HepG2 (cell line): ENCODE data around the gene CYB561. TPM values are rescaled to one million over a fixed set of nuclear protein-coding genes. Genes with fewer than 3 reads are reported as not detected.
"Not testable (repeated sequence)": the region's sequence is repeated elsewhere in the genome, so short reads cannot be mapped to it uniquely, and the experiment has no call there.

Experiments used
- ATAC-seq: fragments of 200-7000 bp; cut with Tn5 transposase; 3 replicates; pipeline ENCODE4 v1.9.1; 2020; ENCODE audit warnings: mild to moderate bottlenecking, moderate library complexity
- BruUV-seq: library from RNA; stranded (reverse); fragments of 400-500 nt; replicated peaks from 2 replicates; lab custom pipeline; 2021; lab: Mats Ljungman, UMichigan
- CTCF ChIA-PET: fragments of 300-600 bp; formaldehyde crosslinking; extraction: SDS; loops from one replicate; lab custom pipeline; 2021; ENCODE audit warnings: low total read pairs, inconsistent platforms, low intra/inter-chr PET ratio; lab: Yijun Ruan, JAX
- POLR2A ChIA-PET: fragments of 350-600 bp; sonication (Branson Sonifier 250); formaldehyde crosslinking; loops from one replicate; lab custom pipeline; 2020; ENCODE audit warnings: antibody characterized with exemption, inconsistent platforms; lab: Yijun Ruan, JAX
- DNase-seq: peaks from one replicate; pipeline ENCODE4 v3.0.0-alpha.2; 2015; ENCODE audit warnings: low spot score
- FAIRE-seq: peaks from 3 replicates; lab custom pipeline; 2011; peaks lifted over from hg19 to GRCh38; lab: Jason Lieb, UNC
- H2AFZ ChIP-seq: one replicate; pipeline ENCODE4 v1.6.1; 2011; ENCODE audit warnings: low read length, inconsistent platforms
- H3K27ac ChIP-seq: fragments of 300-600 bp; 3 replicates; pipeline ENCODE4 v1.8.0; 2011; ENCODE audit warnings: mixed run types, mild to moderate bottlenecking, mixed read lengths, low read length, inconsistent platforms; ENCODE audit not compliant: insufficient read depth; ENCODE audit errors: extremely low read length
- H3K27me3 ChIP-seq, 2 experiments: fragments of 200-600 bp in 1 of 2; 2 replicates in 1 of 2; 3 replicates in 1 of 2; pipeline versions ENCODE4 v1.6.0 to v1.8.0; 2011; ENCODE audit warnings: low read length in 2 of 2, mild to moderate bottlenecking in 2 of 2, moderate library complexity in 2 of 2, inconsistent platforms in 1 of 2; ENCODE audit not compliant: insufficient read depth in 2 of 2, control insufficient read depth in 1 of 2
- H3K36me3 ChIP-seq, 2 experiments: fragments of 200-600 bp in 1 of 2; replicated peaks in 1 of 2; 2 replicates in 1 of 2; 3 replicates in 1 of 2; pipeline versions ENCODE4 v1.5.1 to v1.8.0; 2011; ENCODE audit warnings: low read length in 2 of 2, inconsistent platforms in 1 of 2; ENCODE audit not compliant: insufficient read depth in 2 of 2, control insufficient read depth in 1 of 2
- H3K4me1 ChIP-seq: 2 replicates; pipeline ENCODE4 v1.5.1; 2012; ENCODE audit warnings: low read length, inconsistent platforms; ENCODE audit not compliant: insufficient read depth
- H3K4me2 ChIP-seq: 2 replicates; pipeline ENCODE4 v1.6.0; 2011; ENCODE audit warnings: low read depth, low read length, inconsistent platforms
- H3K4me3 ChIP-seq, 3 experiments: fragments of 200-600 bp in 1 of 3; sonication (generic), shearing (Covaris generic) in 1 of 3; replicated peaks in 1 of 3; 2 replicates each; pipeline ENCODE4 v1.5.1; 2011 to 2016; ENCODE audit warnings: low read length in 3 of 3, inconsistent platforms in 2 of 3, low read depth in 2 of 3, mild to moderate bottlenecking in 2 of 3, control low read depth in 1 of 3, mixed read lengths in 1 of 3; ENCODE audit not compliant: insufficient read depth in 1 of 3
- H3K79me2 ChIP-seq: one replicate; pipeline ENCODE4 v1.6.1; 2011; ENCODE audit warnings: low read length, inconsistent platforms; ENCODE audit not compliant: insufficient read depth
- H3K9ac ChIP-seq: 2 replicates; pipeline ENCODE4 v1.6.0; 2011; ENCODE audit warnings: mild to moderate bottlenecking, low read depth, low read length, inconsistent platforms; ENCODE audit not compliant: insufficient read depth
- H3K9me3 ChIP-seq: 2 replicates; pipeline ENCODE4 v1.5.1; 2012; ENCODE audit warnings: mild to moderate bottlenecking, low read length
- H4K20me1 ChIP-seq: 2 replicates; pipeline ENCODE4 v1.6.0; 2011; ENCODE audit warnings: inconsistent platforms, mild to moderate bottlenecking, low read length, moderate library complexity; ENCODE audit not compliant: insufficient read depth
- GRHL1 ChIP-seq: sonication (generic); formaldehyde crosslinking; conservative IDR thresholded peaks from 2 replicates; pipeline ENCODE4 v1.8.0; 2022; ENCODE audit warnings: missing genetic modification reagents
- MAZ ChIP-seq, 2 experiments: sonication (generic) in 1 of 2; formaldehyde crosslinking in 1 of 2; IDR thresholded peaks; 2 replicates each; pipeline versions ENCODE4 v1.5.0 to v1.6.1; 2012 to 2020; ENCODE audit warnings: low read depth in 2 of 2, mild to moderate bottlenecking in 2 of 2, borderline replicate concordance in 1 of 2, improper control_type of control experiment in 1 of 2, low read length in 1 of 2, missing genetic modification reagents in 1 of 2, moderate library complexity in 1 of 2
- ZBTB7B ChIP-seq: sonication (generic); formaldehyde crosslinking; IDR thresholded peaks from 2 replicates; pipeline ENCODE4 v1.4.0; 2020; ENCODE audit warnings: missing genetic modification reagents
- ZNF431 ChIP-seq: sonication (generic); formaldehyde crosslinking; IDR thresholded peaks from 2 replicates; pipeline ENCODE4 v1.9.0; 2022; ENCODE audit warnings: missing genetic modification reagents, low read depth, mild to moderate bottlenecking, borderline replicate concordance
- WGBS: methylation state at CpG from one replicate; pipeline ENCODE4 v1.1.6; 2017; ENCODE audit warnings: low lambda C conversion rate; 5-methylcytosine and 5-hydroxymethylcytosine counted together
- in situ Hi-C: cut with HindIII; loops from 2 replicates; pipeline ENCODE4 v1.10.0; 2017; ENCODE audit warnings: low pct_unique_long_range_greater_than_20kb; ENCODE audit not compliant: extremely low pct_ligation_motif_present
- intact Hi-C: fragments of 100-400 bp; cut with micrococcal nuclease; formaldehyde crosslinking; loops from one replicate; pipeline ENCODE4 v1.10.0; 2022; ENCODE audit not compliant: unreplicated experiment
- polyA plus RNA-seq, 8 experiments: library from polyadenylated mRNA; depleted of rRNA in 3 of 8; stranded (reverse) in 7 of 8; unstranded in 1 of 8; fragments of >200 nt; fragmentation: Illumina TruSeq in 4 of 8; extraction: Trizol in 4 of 8; gene quantifications; 2 replicates each; pipeline versions ENCODE4 v1.2.1 to v1.2.3, GENCODE V29; 2011 to 2016; ENCODE audit warnings: low read depth in 4 of 8, missing spikeins in 1 of 8, mixed read lengths in 1 of 8; ENCODE audit not compliant: insufficient read depth in 1 of 8
- total RNA-seq, 5 experiments: library from RNA; depleted of rRNA; stranded (reverse); fragments of >200 nt; fragmentation: Illumina TruSeq; extraction: Trizol; gene quantifications; 2 replicates each; pipeline ENCODE4 v1.2.3, GENCODE V29; 2016; ENCODE audit warnings: low read depth in 1 of 5
- TF ChIP-seq, protein P1 (sequence below): sonication (generic); formaldehyde crosslinking; IDR thresholded peaks from 2 replicates; pipeline ENCODE4 v1.5.1; 2020; ENCODE audit warnings: missing genetic modification reagents, mild to moderate bottlenecking, borderline replicate concordance

Gene CYB561
- total and polyA plus RNA-seq, 2 of the 13 experiments (the other 11 are each of a cell fraction or from before 2014, with no cell fraction given): 1.5 to 6.7 TPM

DNA sequence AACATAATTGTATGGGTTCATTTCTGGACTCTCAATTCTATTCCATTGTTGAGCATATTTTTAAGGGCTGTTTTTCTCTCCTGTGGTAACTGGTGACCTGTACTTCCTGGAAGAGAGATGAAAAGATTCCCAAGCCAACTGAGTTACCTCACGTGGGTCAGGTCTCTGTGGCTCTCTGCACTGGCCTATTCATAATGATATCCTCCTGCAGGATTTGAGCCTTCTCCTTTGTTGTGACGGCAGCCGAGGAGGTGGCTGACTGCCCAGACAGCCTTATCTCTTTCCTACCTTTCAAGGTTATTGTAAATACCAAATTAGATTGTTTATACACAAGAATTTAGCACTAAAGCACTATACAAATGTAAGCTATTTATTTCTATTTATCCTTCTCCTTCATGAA lies 28.1 kb upstream of the CYB561 start (continued):
- TF ChIP-seq, protein P1, sequence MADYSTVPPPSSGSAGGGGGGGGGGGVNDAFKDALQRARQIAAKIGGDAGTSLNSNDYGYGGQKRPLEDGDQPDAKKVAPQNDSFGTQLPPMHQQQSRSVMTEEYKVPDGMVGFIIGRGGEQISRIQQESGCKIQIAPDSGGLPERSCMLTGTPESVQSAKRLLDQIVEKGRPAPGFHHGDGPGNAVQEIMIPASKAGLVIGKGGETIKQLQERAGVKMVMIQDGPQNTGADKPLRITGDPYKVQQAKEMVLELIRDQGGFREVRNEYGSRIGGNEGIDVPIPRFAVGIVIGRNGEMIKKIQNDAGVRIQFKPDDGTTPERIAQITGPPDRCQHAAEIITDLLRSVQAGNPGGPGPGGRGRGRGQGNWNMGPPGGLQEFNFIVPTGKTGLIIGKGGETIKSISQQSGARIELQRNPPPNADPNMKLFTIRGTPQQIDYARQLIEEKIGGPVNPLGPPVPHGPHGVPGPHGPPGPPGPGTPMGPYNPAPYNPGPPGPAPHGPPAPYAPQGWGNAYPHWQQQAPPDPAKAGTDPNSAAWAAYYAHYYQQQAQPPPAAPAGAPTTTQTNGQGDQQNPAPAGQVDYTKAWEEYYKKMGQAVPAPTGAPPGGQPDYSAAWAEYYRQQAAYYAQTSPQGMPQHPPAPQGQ (CRISPR knock-in tag): no peak
- TF ChIP-seq ZBTB7B (no peak), MAZ (IDR thresholded peaks at IDR 0.05; ENCODE audit: borderline replicate concordance, low read depth, low read length) (no peak), MAZ (CRISPR knock-in tag; IDR thresholded peaks at IDR 0.05; ENCODE audit: low read depth) (no peak), GRHL1 (CRISPR knock-in tag) (no peak)

DNA sequence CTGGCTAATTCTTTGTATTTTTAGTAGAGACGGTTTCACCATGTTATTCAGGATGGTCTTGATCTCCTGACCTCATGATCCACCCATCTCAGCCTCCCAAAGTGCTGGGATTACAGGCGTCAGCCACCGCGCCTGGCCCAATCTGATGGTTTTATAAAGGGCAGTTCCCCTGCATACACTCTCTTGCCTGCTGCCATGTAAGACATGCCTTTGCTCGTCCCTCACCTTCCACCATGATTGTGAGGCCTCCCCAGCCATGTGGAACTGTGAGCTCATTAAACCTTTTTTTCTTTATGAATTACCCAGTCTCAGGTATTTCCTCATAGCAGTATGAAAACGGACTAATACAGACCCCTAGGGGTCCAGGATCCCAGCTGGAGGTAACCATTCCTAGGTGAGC lies 22.0 kb upstream of the CYB561 start:
- DNase-seq, H3K9ac ChIP-seq, H3K4me1 ChIP-seq, H3K4me3 ChIP-seq, H3K27ac ChIP-seq, POLR2A ChIA-PET, H2AFZ ChIP-seq, BruUV-seq, FAIRE-seq, intact Hi-C loops, H3K9me3 ChIP-seq, H3K79me2 ChIP-seq, H3K4me2 ChIP-seq, H4K20me1 ChIP-seq, CTCF ChIA-PET, H3K36me3 ChIP-seq, ATAC-seq, in situ Hi-C loops: not testable (repeated sequence)
- 49% methylated on average over 6 of the region's 6 CpGs for WGBS
- TF ChIP-seq ZNF431: peak; percentile 68; the same call in 1 of the 2 replicates
- H3K27me3 ChIP-seq: peaks cover 2 to 27% of the 10 kb centered on the region in 2 experiments; a peak in 4 of 5 replicates
